DMS79 (cell line): ENCODE data around the gene RBBP8.

Source experiments
- DNase-seq: peaks from one replicate; lab custom pipeline; 2025; lab: John Stamatoyannopoulos, UW

The RBBP8 gene

GRCh38 chr18:23063502-23063901 lies 130.4 kb downstream of the RBBP8 start:
- DNase-seq, result no peak

DNA sequence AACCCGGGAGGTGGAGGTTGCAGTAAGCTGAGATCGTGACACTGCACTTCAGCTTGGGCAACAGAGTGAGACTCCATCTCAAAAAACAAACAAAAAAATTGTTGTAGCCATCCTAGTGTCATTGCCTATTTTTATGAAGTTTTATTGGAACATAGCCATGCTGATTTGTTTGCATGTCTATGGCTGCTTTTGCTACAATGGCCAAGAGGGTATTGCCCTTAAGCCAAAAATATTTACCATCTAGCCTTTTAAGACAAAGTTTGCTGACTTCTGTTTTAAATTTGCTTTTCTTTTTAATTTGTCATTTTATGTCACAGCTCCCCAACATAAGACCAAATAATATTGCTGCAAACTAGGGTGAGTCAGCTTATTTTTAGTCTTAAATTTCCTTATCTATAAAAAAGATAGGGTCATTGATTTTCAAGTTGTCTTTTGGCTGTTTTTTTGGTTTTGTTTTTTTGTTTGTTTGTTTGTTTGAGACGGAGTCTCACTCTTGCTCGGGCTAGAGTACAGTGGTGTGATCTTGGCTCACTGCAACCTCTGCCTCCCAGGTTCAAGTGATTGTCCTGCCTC lies 132.2 kb downstream of the RBBP8 start:
- DNase-seq, result no peak

DNA sequence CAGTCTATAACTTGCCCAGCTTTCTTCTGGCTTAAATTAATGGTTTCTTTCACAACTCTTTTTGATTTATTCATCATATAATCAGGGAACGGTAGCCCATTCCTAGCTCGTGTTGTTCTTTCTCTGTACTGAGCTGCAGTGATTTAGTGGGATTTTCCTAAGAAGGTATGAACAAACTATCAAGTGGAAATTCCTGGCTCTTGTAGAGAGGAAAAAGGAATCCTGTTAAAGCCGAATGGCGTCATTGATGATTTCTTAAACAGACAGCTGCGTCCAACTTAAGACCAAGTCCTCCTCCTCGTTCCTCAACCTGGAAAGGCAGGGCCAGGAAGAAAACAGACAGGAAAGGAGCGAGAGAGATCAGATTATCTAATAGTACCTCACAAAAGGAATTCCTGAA lies 132.9 kb downstream of the RBBP8 start:
- DNase-seq, result no peak

GRCh38 chr18:23066504-23067039 lies 133.4 kb downstream of the RBBP8 start:
- DNase-seq, result no peak

DNA sequence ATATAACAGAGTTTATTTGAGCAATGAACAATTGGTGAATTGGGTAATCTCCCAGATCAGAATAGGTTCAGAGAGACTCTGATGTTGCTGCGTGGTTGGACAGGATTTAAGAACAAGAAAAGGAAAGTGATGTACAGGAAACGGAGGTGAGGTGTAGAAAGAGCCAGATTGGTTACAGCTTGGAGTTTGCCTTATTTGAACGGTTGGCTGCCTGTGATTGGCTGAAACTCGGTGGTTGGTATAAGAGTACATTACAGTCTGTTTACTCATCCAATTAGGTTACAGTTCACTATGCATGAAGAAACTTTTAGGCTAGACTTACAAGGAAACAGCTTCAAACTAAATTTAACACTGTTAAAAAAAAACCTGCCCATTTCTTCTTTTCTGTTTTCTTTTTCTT lies 134.1 kb downstream of the RBBP8 start:
- no peak for DNase-seq

DNA sequence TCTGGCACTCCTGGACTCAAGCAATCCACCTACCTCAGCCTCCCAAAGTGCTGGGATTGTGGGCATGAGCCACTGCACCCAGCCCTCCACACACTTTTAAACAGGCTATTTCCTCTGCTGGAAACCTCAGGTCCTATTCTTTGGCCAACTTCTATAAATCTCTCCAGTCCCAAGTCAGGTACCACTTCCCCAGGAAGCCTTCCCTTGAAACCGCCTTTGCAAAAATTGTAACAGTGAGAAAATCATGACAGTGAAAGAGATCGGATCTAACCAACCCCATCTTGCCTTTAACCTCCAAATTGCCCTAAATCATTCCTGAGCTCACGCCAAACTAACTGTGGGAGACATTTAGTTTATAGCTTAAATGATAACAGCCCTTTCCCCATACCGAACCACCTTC lies 134.9 kb downstream of the RBBP8 start:
- no peak for DNase-seq

DNA sequence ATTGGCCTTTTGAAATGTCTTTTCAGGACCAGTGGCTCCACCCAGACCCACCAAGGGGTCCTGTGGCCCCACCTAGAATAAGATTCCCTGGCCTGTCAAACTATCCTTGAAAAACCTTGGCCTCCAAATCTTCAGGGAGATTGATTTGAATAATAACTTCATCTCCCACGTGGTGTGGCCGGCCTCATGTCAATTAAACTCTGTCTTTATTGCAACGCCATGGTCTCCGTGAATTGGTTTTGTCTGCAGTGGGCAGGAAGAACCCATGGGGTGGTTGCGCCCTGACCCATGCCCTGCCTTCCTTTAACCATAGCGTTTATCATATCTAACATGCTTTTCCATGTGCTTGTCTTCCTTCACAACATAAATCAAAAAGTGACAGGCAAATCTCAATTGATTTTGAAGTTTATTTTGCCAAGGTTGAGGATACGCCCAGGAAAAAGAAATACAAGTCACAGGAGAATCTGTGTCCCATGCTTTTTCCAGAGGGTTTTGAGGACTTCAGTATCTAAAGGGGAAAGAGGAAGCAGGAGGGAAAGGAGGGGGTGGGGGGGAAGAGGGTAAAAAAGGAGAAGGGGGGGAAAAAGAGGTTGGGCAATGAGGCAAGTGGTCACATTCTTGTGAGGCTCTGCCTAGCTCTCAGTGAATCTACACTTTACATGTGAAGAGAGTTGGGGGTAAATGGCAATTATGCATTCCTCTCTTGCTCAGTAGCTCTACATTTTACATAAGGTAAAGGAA lies 135.6 kb downstream of the RBBP8 start:
- no peak for DNase-seq

DNA sequence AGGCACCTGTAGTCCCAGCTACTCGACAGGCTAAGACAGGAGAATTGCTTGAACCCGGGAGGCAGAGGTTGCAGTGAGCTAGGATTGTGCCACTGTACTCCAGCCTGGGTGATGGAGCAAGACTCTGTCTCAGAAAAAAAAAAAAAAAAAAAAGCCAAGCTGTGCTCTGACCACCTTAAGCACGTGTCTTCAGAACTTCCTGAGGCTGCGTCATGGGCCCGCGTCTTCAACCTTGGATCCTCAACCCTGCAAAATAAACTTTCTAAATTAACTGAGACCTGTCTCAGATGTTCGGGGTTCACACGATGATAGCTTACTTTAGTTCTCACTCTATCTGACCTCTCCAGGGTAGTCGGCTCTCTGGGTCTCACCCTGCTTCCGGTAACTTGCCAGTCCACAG lies 136.4 kb downstream of the RBBP8 start:
- DNase-seq, result no peak

- no peak for DNase-seq
Observed at GRCh38 chr18:23069898-23070297, 136.8 kb downstream of the RBBP8 start.

GRCh38 chr18:23071285-23071684 lies 138.2 kb downstream of the RBBP8 start:
- no peak for DNase-seq

DNA sequence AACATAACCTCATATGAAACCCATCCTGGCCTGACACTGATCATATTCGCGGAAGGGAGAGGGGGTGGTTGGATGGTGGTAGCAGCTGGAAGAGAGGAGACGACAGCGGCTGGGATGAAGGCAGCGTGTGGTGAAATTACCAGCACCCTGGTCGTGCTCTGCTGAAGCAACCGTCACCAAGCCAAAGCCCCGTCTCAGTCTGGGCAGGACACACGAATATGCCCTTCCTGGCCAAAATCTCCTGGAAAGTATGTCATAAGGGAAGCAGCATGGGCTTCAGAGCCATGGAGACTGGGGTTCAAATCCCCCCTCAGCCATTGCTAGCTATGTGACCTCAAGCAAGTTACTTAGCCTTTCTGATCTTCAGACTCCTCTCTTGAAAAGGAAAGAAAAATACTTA lies 139.0 kb downstream of the RBBP8 start:
- no peak for DNase-seq

GRCh38 chr18:23073996-23074606 lies 141.0 kb downstream of the RBBP8 start:
- no peak for DNase-seq
